HG02763 (cell line): Measurements from ENCODE around the gene HTR5A.

ENCODE experiments used
- ATAC-seq: cut with Tn5 transposase; IDR thresholded peaks from one replicate; pipeline ENCODE4 v1.9.1; 2021; ENCODE audit warnings: mild to moderate bottlenecking, moderate library complexity; ENCODE audit not compliant: unreplicated experiment

Gene HTR5A

GRCh38 chr7:155136619-155137243, 66.6 kb downstream of the HTR5A start:
- ATAC-seq: no peak
